AG10803 (cell line): Measurements from ENCODE around the gene TUBGCP2.

ENCODE experiments used
- DNase-seq: peaks from one replicate; pipeline ENCODE4 v3.0.0; 2010; ENCODE audit warnings: low read depth
- H3K4me3 ChIP-seq: 2 replicates; pipeline ENCODE4 v1.5.1; 2011; ENCODE audit warnings: mild to moderate bottlenecking, low read length, control low read depth
- CTCF ChIP-seq: conservative IDR thresholded peaks from 2 replicates; pipeline ENCODE4 v1.5.1; 2011; ENCODE audit warnings: mild to moderate bottlenecking, low read length, control low read depth, inconsistent platforms

Gene TUBGCP2

GRCh38 chr10:133276435-133277201, 32.1 kb downstream of the TUBGCP2 start, which contains the start of gene ADAM8:
ADAM8 (minus strand) TSS chr10:133276868; CDS start chr10:133276817, 51 bp downstream.
- TF ChIP-seq CTCF, result no peak
- no peak for DNase-seq
- no peak within 1 kb of the TSS for H3K4me3 ChIP-seq

DNA sequence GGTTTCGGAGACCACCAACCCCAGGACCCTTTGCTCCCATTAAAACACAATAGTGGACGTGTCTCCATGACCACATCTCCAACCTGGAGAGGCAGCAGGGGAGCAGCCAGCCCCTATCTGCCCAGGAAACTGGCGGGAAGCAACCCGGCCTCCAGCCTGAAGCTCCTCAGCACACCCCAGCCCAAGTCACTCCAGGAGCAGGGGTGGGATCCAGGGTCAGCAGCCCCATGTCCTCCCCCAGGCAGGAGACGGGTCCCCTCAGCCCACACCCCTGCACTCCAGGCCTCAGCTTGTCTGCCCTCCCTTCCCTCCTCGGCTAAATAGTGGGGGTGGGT, 32.6 kb downstream of the TUBGCP2 start:
- H3K4me3 ChIP-seq, result no peak overlapping the region
- TF ChIP-seq CTCF, result no peak
- no peak for DNase-seq

DNA sequence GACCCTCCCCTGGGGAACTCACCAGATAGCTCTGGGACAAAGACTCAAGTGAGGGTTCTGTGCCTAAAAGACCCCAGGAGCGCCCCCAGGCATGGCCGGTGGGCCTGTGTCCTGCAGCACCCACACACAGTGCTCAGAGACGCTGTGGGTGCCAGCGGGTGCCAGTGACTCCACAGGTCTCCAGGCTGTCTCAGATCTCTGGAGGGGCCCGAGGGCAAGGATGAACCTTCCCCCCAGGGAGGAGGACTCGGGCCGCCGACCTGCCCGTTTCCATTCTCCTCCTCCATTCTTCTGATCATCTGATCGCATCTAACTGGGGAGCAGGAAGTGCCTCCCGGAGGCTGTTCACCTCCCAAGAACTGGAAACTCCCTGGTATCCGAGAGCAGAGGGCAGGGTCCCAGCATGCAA, 33.0 kb downstream of the TUBGCP2 start:
- no peak for DNase-seq
- no peak for TF ChIP-seq CTCF
- H3K4me3 ChIP-seq, result no peak overlapping the region

DNA sequence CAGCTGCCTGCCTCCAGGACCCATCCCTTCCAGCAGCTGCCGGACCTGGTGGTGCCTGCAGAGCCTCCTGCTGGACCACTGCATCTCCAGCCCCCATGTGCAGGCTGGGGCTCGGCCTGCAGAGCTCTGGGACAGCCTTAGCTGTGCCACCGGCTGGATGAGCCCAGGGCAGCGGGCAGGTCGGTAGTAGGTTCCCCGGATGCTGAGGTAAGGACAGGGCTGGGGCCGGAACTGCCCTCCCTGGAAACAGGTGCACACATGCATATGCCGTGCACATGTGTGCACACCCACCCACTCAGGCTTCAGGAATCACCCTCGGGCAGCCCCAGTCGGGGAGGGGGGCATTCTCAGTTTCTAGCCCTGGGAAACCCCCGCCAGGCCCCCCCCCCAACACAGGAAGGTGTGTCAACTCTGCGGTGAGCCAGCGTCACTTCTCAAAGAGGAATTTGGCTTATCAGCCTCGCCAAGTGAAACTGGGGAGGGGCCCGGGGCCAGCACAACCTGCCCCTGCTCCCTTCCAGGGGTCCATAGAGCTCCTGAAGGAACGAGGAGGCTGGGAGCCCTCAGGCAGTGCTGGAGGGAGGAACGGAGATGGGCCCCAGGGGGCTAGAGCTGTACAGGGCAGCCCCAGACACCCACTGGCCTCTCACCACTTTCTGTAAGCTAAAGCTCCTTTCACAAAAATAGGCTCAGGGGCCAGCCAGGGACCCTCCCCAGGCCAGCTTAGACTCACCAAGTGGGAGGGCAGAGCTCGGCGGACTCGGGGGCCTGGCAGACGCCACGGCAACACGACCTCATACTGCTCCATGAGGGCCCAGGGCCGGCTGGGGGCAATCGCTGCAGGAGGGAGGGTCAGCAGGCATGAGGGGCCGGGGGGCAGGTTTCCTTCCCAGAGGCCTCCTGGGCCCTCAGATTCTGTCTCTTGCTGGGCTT, 33.7 kb downstream of the TUBGCP2 start:
- no peak overlapping the region for H3K4me3 ChIP-seq
- DNase-seq, result no peak

DNA sequence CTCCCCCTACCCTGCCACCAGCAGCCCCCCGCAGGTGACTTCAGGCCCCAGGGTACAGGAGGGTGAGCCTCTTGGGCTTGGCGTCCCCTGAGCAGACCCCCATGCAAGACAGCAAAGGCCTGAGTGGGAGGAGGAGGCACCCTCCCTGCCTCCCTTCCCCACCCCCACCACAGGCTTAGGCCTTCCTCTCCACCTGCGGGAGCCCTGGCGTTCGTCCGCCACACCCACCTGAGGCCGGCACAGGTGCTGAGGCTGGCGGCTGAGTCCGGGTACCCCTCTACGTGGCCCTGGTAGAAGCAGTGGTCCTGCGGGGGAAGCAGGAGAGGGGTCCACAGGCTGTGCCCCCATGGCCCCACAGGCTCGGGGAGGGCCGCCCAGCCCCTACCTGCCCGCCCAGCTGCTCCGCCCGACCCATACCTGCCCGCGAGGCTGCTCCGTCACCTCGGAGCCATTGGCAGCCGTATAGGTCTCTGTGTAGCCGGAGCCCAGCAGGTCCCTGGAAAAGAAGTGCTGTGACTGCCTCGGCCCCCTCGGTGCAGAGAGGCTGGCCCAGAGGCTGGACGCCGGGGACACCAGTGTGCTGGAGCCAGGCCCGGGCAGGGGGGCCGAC, 35.0 kb downstream of the TUBGCP2 start:
- DNase-seq, result no peak
- H3K4me3 ChIP-seq, result no peak overlapping the region
- no peak for TF ChIP-seq CTCF

More for the DNA sequence above, 33.7 kb downstream of the TUBGCP2 start:
- TF ChIP-seq CTCF, result no peak

- no peak for DNase-seq
- no peak overlapping the region for H3K4me3 ChIP-seq
- no peak for TF ChIP-seq CTCF
Observed at GRCh38 chr10:133272964-133273420, 35.7 kb downstream of the TUBGCP2 start.
